OCI-LY3 (cell line): ENCODE measurements around the gene CIP2A.

Experiments
- H2AFZ ChIP-seq: fragments of 200-600, 300-600 bp; shearing (Covaris generic); 2 replicates; pipeline ENCODE4 v1.6.0; 2014; ENCODE audit warnings: antibody characterized with exemption, low read depth, low read length
- H3K27ac ChIP-seq: fragments of 200-600, 300-600 bp; sonication (generic); 2 replicates; pipeline ENCODE4 v1.5.1; 2014; ENCODE audit warnings: mild to moderate bottlenecking, low read length, moderate library complexity, mixed read lengths
- H3K27me3 ChIP-seq: fragments of 200-600, 300-600 bp; sonication (generic); 2 replicates; pipeline ENCODE4 v1.6.1; 2014; ENCODE audit warnings: low read depth, low read length, mixed read lengths
- H3K36me3 ChIP-seq: fragments of 200-600, 300-600 bp; sonication (generic); replicated peaks from 2 replicates; pipeline ENCODE3; 2014; ENCODE audit warnings: low read depth, low read length, mixed read lengths
- H3K4me1 ChIP-seq: fragments of 300-600, 200-600 bp; sonication (generic); 2 replicates; pipeline ENCODE4 v1.6.1; 2014; ENCODE audit warnings: low read length, mixed read lengths
- H3K4me2 ChIP-seq: fragments of 200-600, 300-600 bp; sonication (generic); 2 replicates; pipeline ENCODE4 v1.6.1; 2014; ENCODE audit warnings: low read length, mixed read lengths
- H3K4me3 ChIP-seq: fragments of 300-600, 200-600 bp; sonication (generic); 2 replicates; pipeline ENCODE4 v1.5.1; 2014; ENCODE audit warnings: antibody characterized with exemption, mild to moderate bottlenecking, low read length, moderate library complexity
- H3K79me2 ChIP-seq: fragments of 300-600, 200-600 bp; shearing (Covaris generic); 2 replicates; pipeline ENCODE4 v1.6.1; 2014; ENCODE audit warnings: mild to moderate bottlenecking, low read length, mixed read lengths
- H3K9ac ChIP-seq: fragments of 300-600, 200-600 bp; shearing (Covaris generic); 2 replicates; pipeline ENCODE4 v1.6.0; 2014; ENCODE audit warnings: mild to moderate bottlenecking, low read length, moderate library complexity
- H3K9me3 ChIP-seq: fragments of 200-600, 300-600 bp; shearing (Covaris generic); 2 replicates; pipeline ENCODE4 v1.6.1; 2014; ENCODE audit warnings: low read length, mixed read lengths; ENCODE audit not compliant: insufficient read depth
- H4K20me1 ChIP-seq: fragments of 200-600, 300-600 bp; sonication (generic); 2 replicates; pipeline ENCODE4 v1.6.1; 2016; ENCODE audit warnings: low read length, mixed read lengths; ENCODE audit not compliant: insufficient read depth
- CTCF ChIP-seq: fragments of 200-600, 300-600 bp; sonication (generic); IDR thresholded peaks from 2 replicates; pipeline ENCODE4 v1.5.1; 2014; ENCODE audit warnings: antibody characterized with exemption, low read length, low read depth
- EZH2phosphoT487 ChIP-seq: fragments of 200-600 bp; shearing (Covaris generic); IDR thresholded peaks from 2 replicates; pipeline ENCODE4 v1.6.1; 2018; ENCODE audit warnings: antibody characterized with exemption, mixed run types, low read depth

Gene CIP2A

GRCh38 chr3:108548304-108548703 is 40.9 kb downstream of the CIP2A start:
- H3K4me1 ChIP-seq: peaks cover 14% of the 10 kb centered on the region
- no peak overlapping the region for H3K9ac ChIP-seq
- H3K27me3 ChIP-seq: no peaks in the 10 kb centered on the region
- no peaks in the 10 kb centered on the region for H3K79me2 ChIP-seq
- peaks cover 14% of the 10 kb centered on the region for H3K36me3 ChIP-seq
- H3K4me2 ChIP-seq: no peak overlapping the region
- no peak overlapping the region for H3K27ac ChIP-seq
- no peaks in the 10 kb centered on the region for H3K9me3 ChIP-seq
- no peaks in the 10 kb centered on the region for H4K20me1 ChIP-seq
- H2AFZ ChIP-seq: no peak overlapping the region
- TF ChIP-seq EZH2phosphoT487: no peak
- no peak for TF ChIP-seq CTCF
- no peak overlapping the region for H3K4me3 ChIP-seq

- H3K79me2 ChIP-seq: no peaks in the 10 kb centered on the region
- no peaks in the 10 kb centered on the region for H3K27me3 ChIP-seq
- H3K4me1 ChIP-seq: peaks cover 3% of the 10 kb centered on the region
- no peak overlapping the region for H3K4me3 ChIP-seq
- H4K20me1 ChIP-seq: no peaks in the 10 kb centered on the region
- no peak overlapping the region for H3K27ac ChIP-seq
- H2AFZ ChIP-seq: no peak overlapping the region
- no peaks in the 10 kb centered on the region for H3K9me3 ChIP-seq
- H3K4me2 ChIP-seq: no peak overlapping the region
- TF ChIP-seq EZH2phosphoT487 (no peak), CTCF (no peak)
- H3K9ac ChIP-seq: no peak overlapping the region
- peaks cover 16% of the 10 kb centered on the region for H3K36me3 ChIP-seq
Measured at GRCh38 chr3:108546692-108547091, 42.5 kb downstream of the CIP2A start.

- no peaks in the 10 kb centered on the region for H3K79me2 ChIP-seq
- no peak overlapping the region for H3K9ac ChIP-seq
- H3K4me1 ChIP-seq: no peaks in the 10 kb centered on the region
- H3K9me3 ChIP-seq: no peaks in the 10 kb centered on the region
- H2AFZ ChIP-seq: no peak overlapping the region
- peaks cover 16% of the 10 kb centered on the region for H3K36me3 ChIP-seq
- no peak overlapping the region for H3K4me2 ChIP-seq
- no peaks in the 10 kb centered on the region for H3K27me3 ChIP-seq
- H3K4me3 ChIP-seq: no peak overlapping the region
- TF ChIP-seq CTCF (no peak), EZH2phosphoT487 (no peak)
- no peak overlapping the region for H3K27ac ChIP-seq
- H4K20me1 ChIP-seq: no peaks in the 10 kb centered on the region
Measured at GRCh38 chr3:108546247-108546646, 43.0 kb downstream of the CIP2A start.

GRCh38 chr3:108538083-108538482 is 51.2 kb downstream of the CIP2A start:
- H3K4me3 ChIP-seq: no peak overlapping the region

More at GRCh38 chr3:108538083-108538482, 51.2 kb downstream of the CIP2A start:
- Histone ChIP-seq H3K27me3 (no peaks in the 10 kb centered on the region), H3K9ac (no peak overlapping the region), H3K4me1 (no peaks in the 10 kb centered on the region), H3K27ac (no peak overlapping the region), H4K20me1 (no peaks in the 10 kb centered on the region), H3K79me2 (no peaks in the 10 kb centered on the region), H2AFZ (no peak overlapping the region), H3K9me3 (no peaks in the 10 kb centered on the region), H3K36me3 (peaks cover under 1% of the 10 kb centered on the region), H3K4me2 (no peak overlapping the region)
- TF ChIP-seq CTCF (no peak), EZH2phosphoT487 (no peak)
